Testis (tissue), 2 donors: ENCODE data around the gene TMEM132A.

Experiments
- POLR2A ChIP-seq: fragments of 450-650 bp; IDR thresholded peaks from one replicate; pipeline ENCODE4 v1.6.1; 2017; ENCODE audit warnings: antibody characterized with exemption, mild to moderate bottlenecking, moderate library complexity
- TF ChIP-seq, protein P1 (sequence below), 3 experiments: fragments of 450-650 bp in 2 of 3; fragments of 200-600 bp in 1 of 3; sonication (generic) in 1 of 3; IDR thresholded peaks; one replicate each; pipeline ENCODE4 v1.5.1; 2016 to 2019; ENCODE audit warnings: antibody characterized with exemption in 3 of 3, mild to moderate bottlenecking in 2 of 3, moderate library complexity in 1 of 3

DNA sequence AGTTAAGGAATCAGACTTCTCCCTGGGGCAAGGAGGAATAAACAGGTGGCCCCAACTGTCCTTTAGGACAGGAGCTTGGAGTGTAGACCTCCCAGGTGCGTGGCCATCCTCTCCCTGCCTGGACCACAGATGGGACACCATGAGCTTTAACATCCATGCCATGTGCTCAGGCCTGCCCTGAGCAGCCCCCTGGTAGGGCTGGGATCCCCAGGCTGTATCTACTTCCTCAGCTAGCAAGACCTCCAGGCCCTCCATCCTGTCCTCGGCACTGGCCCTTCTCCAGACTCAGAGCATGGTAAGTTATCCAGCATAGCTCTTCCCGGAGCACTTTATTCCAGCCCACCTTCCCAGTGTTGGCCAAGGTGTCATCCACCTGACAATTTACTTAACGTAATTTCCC, 53.0 kb downstream of the TMEM132A start:
- TF ChIP-seq, protein P1, sequence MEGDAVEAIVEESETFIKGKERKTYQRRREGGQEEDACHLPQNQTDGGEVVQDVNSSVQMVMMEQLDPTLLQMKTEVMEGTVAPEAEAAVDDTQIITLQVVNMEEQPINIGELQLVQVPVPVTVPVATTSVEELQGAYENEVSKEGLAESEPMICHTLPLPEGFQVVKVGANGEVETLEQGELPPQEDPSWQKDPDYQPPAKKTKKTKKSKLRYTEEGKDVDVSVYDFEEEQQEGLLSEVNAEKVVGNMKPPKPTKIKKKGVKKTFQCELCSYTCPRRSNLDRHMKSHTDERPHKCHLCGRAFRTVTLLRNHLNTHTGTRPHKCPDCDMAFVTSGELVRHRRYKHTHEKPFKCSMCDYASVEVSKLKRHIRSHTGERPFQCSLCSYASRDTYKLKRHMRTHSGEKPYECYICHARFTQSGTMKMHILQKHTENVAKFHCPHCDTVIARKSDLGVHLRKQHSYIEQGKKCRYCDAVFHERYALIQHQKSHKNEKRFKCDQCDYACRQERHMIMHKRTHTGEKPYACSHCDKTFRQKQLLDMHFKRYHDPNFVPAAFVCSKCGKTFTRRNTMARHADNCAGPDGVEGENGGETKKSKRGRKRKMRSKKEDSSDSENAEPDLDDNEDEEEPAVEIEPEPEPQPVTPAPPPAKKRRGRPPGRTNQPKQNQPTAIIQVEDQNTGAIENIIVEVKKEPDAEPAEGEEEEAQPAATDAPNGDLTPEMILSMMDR (IDR thresholded peaks at IDR 0.05): no peak
- TF ChIP-seq POLR2A: no peak
